Type B pancreatic cell (in vitro differentiated cells): ENCODE results near the gene SP100. TPM values are rescaled to one million over a fixed set of nuclear protein-coding genes. Genes with fewer than 3 reads are reported as not detected.

Experiments
- DNase-seq: peaks from one replicate; pipeline ENCODE4 v3.0.0; 2021; ENCODE audit warnings: mixed read lengths; ENCODE audit not compliant: unreplicated experiment; ENCODE audit errors: extremely low spot score
- H3K27ac Mint-ChIP-seq: 2 replicates; pipeline ENCODE4 v1.8.0; 2021; ENCODE audit warnings: mild to moderate bottlenecking, mixed read lengths
- H3K27me3 Mint-ChIP-seq: 2 replicates; pipeline ENCODE4 v1.8.0; 2021; ENCODE audit warnings: mixed read lengths
- H3K36me3 Mint-ChIP-seq: 2 replicates; pipeline ENCODE4 v1.8.0; 2021; ENCODE audit warnings: mixed read lengths
- H3K4me1 Mint-ChIP-seq: one replicate; pipeline ENCODE4 v1.8.0; 2021; ENCODE audit warnings: mixed read lengths; ENCODE audit not compliant: unreplicated experiment
- H3K4me3 Mint-ChIP-seq: 2 replicates; pipeline ENCODE4 v1.8.0; 2021; ENCODE audit warnings: mild to moderate bottlenecking, mixed read lengths
- H3K9me3 Mint-ChIP-seq: 2 replicates; pipeline ENCODE4 v1.8.0; 2021; ENCODE audit warnings: mixed read lengths
- CTCF ChIP-seq: fragments of 200-600 bp; sonication (generic); conservative IDR thresholded peaks from 2 replicates; pipeline ENCODE4 v1.5.0; 2021; ENCODE audit warnings: antibody characterized with exemption, mild to moderate bottlenecking
- total RNA-seq: library from RNA; stranded (reverse); gene quantifications from 2 replicates; pipeline ENCODE4 v1.2.1, GENCODE V29; 2021; ENCODE audit warnings: low replicate concordance

SP100 gene
- total RNA-seq, 1 donor from 2014 or later, result 21.7 TPM

- Mint-ChIP-seq H3K36me3 (peaks cover 3% of the 10 kb centered on the region), H3K9me3 (peaks cover 7% of the 10 kb centered on the region), H3K27me3 (no peaks in the 10 kb centered on the region), H3K4me1 (no peaks in the 10 kb centered on the region), H3K4me3 (no peak overlapping the region), H3K27ac (no peak overlapping the region)
- no peak for DNase-seq
- no peak for TF ChIP-seq CTCF
Observed at GRCh38 chr2:230455005-230455684, 39.1 kb downstream of the SP100 start.

- H3K4me1 Mint-ChIP-seq, result no peaks in the 10 kb centered on the region
- TF ChIP-seq CTCF, result no peak
- peaks cover 3% of the 10 kb centered on the region for H3K36me3 Mint-ChIP-seq
- no peaks in the 10 kb centered on the region for H3K27me3 Mint-ChIP-seq
- DNase-seq, result no peak
- H3K27ac Mint-ChIP-seq, result no peak overlapping the region
- H3K4me3 Mint-ChIP-seq, result no peak overlapping the region
- H3K9me3 Mint-ChIP-seq, result peaks cover 7% of the 10 kb centered on the region
Observed at GRCh38 chr2:230457073-230457768, 41.2 kb downstream of the SP100 start.

GRCh38 chr2:230457793-230458192 lies 41.8 kb downstream of the SP100 start:
- Mint-ChIP-seq H3K9me3 (peaks cover 7% of the 10 kb centered on the region), H3K27me3 (no peaks in the 10 kb centered on the region), H3K36me3 (peaks cover 3% of the 10 kb centered on the region), H3K4me3 (no peak overlapping the region), H3K27ac (no peak overlapping the region), H3K4me1 (no peaks in the 10 kb centered on the region)
- DNase-seq, result no peak
- no peak for TF ChIP-seq CTCF

GRCh38 chr2:230459216-230459615 lies 43.2 kb downstream of the SP100 start:
- Mint-ChIP-seq H3K4me3 (no peak overlapping the region), H3K27ac (no peak overlapping the region), H3K36me3 (peaks cover 4% of the 10 kb centered on the region), H3K27me3 (no peaks in the 10 kb centered on the region), H3K4me1 (no peaks in the 10 kb centered on the region), H3K9me3 (peaks cover 7% of the 10 kb centered on the region)
- no peak for DNase-seq
- no peak for TF ChIP-seq CTCF

GRCh38 chr2:230471074-230471473 lies 55.1 kb downstream of the SP100 start:
- no peak for TF ChIP-seq CTCF
- no peaks in the 10 kb centered on the region for H3K36me3 Mint-ChIP-seq
- no peak overlapping the region for H3K4me3 Mint-ChIP-seq
- H3K9me3 Mint-ChIP-seq, result peaks cover 4% of the 10 kb centered on the region
- no peaks in the 10 kb centered on the region for H3K4me1 Mint-ChIP-seq
- no peaks in the 10 kb centered on the region for H3K27me3 Mint-ChIP-seq
- H3K27ac Mint-ChIP-seq, result no peak overlapping the region
- no peak for DNase-seq
